IMR-90 (cell line): ENCODE data around the gene RALGAPA2. TPM values are rescaled to one million over a fixed set of nuclear protein-coding genes. Genes with fewer than 3 reads are reported as not detected.

Experiments used
- ATAC-seq: fragments of 200-7000 bp; cut with Tn5 transposase; 2 replicates; pipeline ENCODE4 v1.9.1; 2020; ENCODE audit warnings: low read depth, mild to moderate bottlenecking, moderate library complexity
- BruUV-seq: library from RNA; stranded (reverse); fragments of 400-500 nt; replicated peaks from 2 replicates; lab custom pipeline; 2021; lab: Mats Ljungman, UMichigan
- CTCF ChIA-PET: fragments of 300-600 bp; formaldehyde crosslinking; extraction: SDS; loops from one replicate; lab custom pipeline; 2021; ENCODE audit warnings: antibody characterized with exemption; lab: Yijun Ruan, JAX
- POLR2A ChIA-PET: fragments of 300-600 bp; sonication (Branson Sonifier 250); formaldehyde crosslinking; loops from one replicate; lab custom pipeline; 2022; ENCODE audit warnings: antibody characterized with exemption; ENCODE audit not compliant: unreplicated experiment; lab: Charles Lee
- DNase-seq: peaks from one replicate; pipeline ENCODE4 v3.0.0; 2013
- H2AFZ ChIP-seq: replicated peaks from 2 replicates; pipeline ENCODE3; 2013; ENCODE audit warnings: low read length, mild to moderate bottlenecking; ENCODE audit not compliant: poor library complexity
- H2AK5ac ChIP-seq: 2 replicates; pipeline ENCODE4 v1.6.1; 2013; ENCODE audit warnings: low read depth, low read length, inconsistent platforms
- H2AK9ac ChIP-seq: replicated peaks from 2 replicates; pipeline ENCODE3; 2013; ENCODE audit warnings: mild to moderate bottlenecking, low read depth, low read length, moderate library complexity; ENCODE audit not compliant: poor library complexity
- H2BK120ac ChIP-seq: 2 replicates; pipeline ENCODE4 v1.6.1; 2013; ENCODE audit warnings: low read depth, low read length, inconsistent platforms
- H2BK15ac ChIP-seq: 3 replicates; pipeline ENCODE4 v1.6.1; 2013; ENCODE audit warnings: low read depth, low read length, inconsistent platforms
- H2BK20ac ChIP-seq: 2 replicates; pipeline ENCODE4 v1.6.1; 2013; ENCODE audit warnings: low read depth, mild to moderate bottlenecking, inconsistent platforms, low read length, moderate library complexity
- H2BK5ac ChIP-seq: 2 replicates; pipeline ENCODE4 v1.6.1; 2013; ENCODE audit warnings: mild to moderate bottlenecking, low read depth, low read length, inconsistent platforms; ENCODE audit not compliant: poor library complexity, severe bottlenecking
- H3K14ac ChIP-seq: replicated peaks from 2 replicates; pipeline ENCODE4 v1.6.1; 2013; ENCODE audit warnings: low read depth, low read length, inconsistent platforms
- H3K18ac ChIP-seq: 2 replicates; pipeline ENCODE4 v1.6.1; 2013; ENCODE audit warnings: low read depth, low read length, control low read depth
- H3K23ac ChIP-seq: 2 replicates; pipeline ENCODE4 v1.6.1; 2013; ENCODE audit warnings: low read depth, low read length, inconsistent platforms
- H3K27ac ChIP-seq: 2 replicates; pipeline ENCODE4 v1.5.1; 2013; ENCODE audit warnings: mild to moderate bottlenecking, control low read depth, low read length; ENCODE audit not compliant: insufficient read depth
- H3K27me3 ChIP-seq: 2 replicates; pipeline ENCODE4 v1.6.1; 2013; ENCODE audit warnings: low read length; ENCODE audit not compliant: control insufficient read depth, insufficient read depth
- H3K36me3 ChIP-seq: 2 replicates; pipeline ENCODE4 v1.6.1; 2013; ENCODE audit warnings: low read length, mixed read lengths; ENCODE audit not compliant: control insufficient read depth, insufficient read depth
- H3K4ac ChIP-seq: 2 replicates; pipeline ENCODE4 v1.6.1; 2013; ENCODE audit warnings: low read depth, low read length, inconsistent platforms
- H3K4me1 ChIP-seq: 2 replicates; pipeline ENCODE4 v1.6.1; 2013; ENCODE audit warnings: low read length, mixed read lengths; ENCODE audit not compliant: control insufficient read depth, insufficient read depth
- H3K4me2 ChIP-seq: 2 replicates; pipeline ENCODE4 v1.6.1; 2013; ENCODE audit warnings: low read depth, mild to moderate bottlenecking, control low read depth, low read length, moderate library complexity
- H3K4me3 ChIP-seq: 2 replicates; pipeline ENCODE4 v1.5.1; 2013; ENCODE audit warnings: low read depth, mild to moderate bottlenecking, control low read depth, low read length, moderate library complexity; ENCODE audit not compliant: insufficient read depth
- H3K56ac ChIP-seq: 2 replicates; pipeline ENCODE4 v1.6.1; 2013; ENCODE audit warnings: low read length, inconsistent platforms; ENCODE audit not compliant: insufficient read depth; ENCODE audit errors: extremely low read depth
- H3K79me1 ChIP-seq, 2 experiments: 2 replicates each; pipeline ENCODE4 v1.6.1; 2013; ENCODE audit warnings: low read length in 2 of 2, inconsistent platforms in 1 of 2, low read depth in 1 of 2
- H3K9ac ChIP-seq: 2 replicates; pipeline ENCODE4 v1.6.1; 2013; ENCODE audit warnings: low read depth, low read length, control low read depth
- H3K9me1 ChIP-seq: 2 replicates; pipeline ENCODE4 v1.6.1; 2013; ENCODE audit warnings: low read length, inconsistent platforms; ENCODE audit not compliant: insufficient read depth
- H3K9me3 ChIP-seq: 2 replicates; pipeline ENCODE4 v1.6.1; 2013; ENCODE audit warnings: low read length; ENCODE audit not compliant: control insufficient read depth, insufficient read depth
- H4K20me1 ChIP-seq: 2 replicates; pipeline ENCODE4 v1.6.1; 2013; ENCODE audit warnings: low read length, inconsistent platforms; ENCODE audit not compliant: insufficient read depth
- H4K5ac ChIP-seq: 2 replicates; pipeline ENCODE4 v1.6.1; 2013; ENCODE audit warnings: mild to moderate bottlenecking, low read depth, low read length, control low read depth
- H4K8ac ChIP-seq, 2 experiments: 2 replicates each; pipeline ENCODE4 v1.6.1; 2013; ENCODE audit warnings: low read depth in 2 of 2, low read length in 2 of 2, control low read depth in 1 of 2, inconsistent platforms in 1 of 2
- H4K91ac ChIP-seq: 2 replicates; pipeline ENCODE4 v1.6.1; 2013; ENCODE audit warnings: low read depth, low read length, inconsistent platforms; ENCODE audit not compliant: insufficient read depth
- BHLHE40 ChIP-seq: fragments of 150-350 bp; IDR thresholded peaks from 2 replicates; pipeline ENCODE4 v1.6.1; 2016; ENCODE audit warnings: mild to moderate bottlenecking, low read depth, low read length
- CEBPB ChIP-seq: IDR thresholded peaks from 2 replicates; pipeline ENCODE4 v1.6.1; 2012; ENCODE audit warnings: low read depth, low read length, improper control_type of control experiment
- CHD1 ChIP-seq: IDR thresholded peaks from 2 replicates; pipeline ENCODE4 v1.6.1; 2012; ENCODE audit warnings: low read depth, low read length, improper control_type of control experiment
- CTCF ChIP-seq: conservative IDR thresholded peaks from 2 replicates; pipeline ENCODE4 v1.5.1; 2012; ENCODE audit warnings: mild to moderate bottlenecking, low read depth, low read length, improper control_type of control experiment
- FOS ChIP-seq: fragments of 150-350 bp; IDR thresholded peaks from 2 replicates; pipeline ENCODE4 v1.6.1; 2016; ENCODE audit warnings: low read depth, low read length
- MAFK ChIP-seq: IDR thresholded peaks from 2 replicates; pipeline ENCODE4 v1.6.1; 2012; ENCODE audit warnings: low read depth, low read length, improper control_type of control experiment
- MAZ ChIP-seq: IDR thresholded peaks from 2 replicates; pipeline ENCODE4 v1.6.1; 2012; ENCODE audit warnings: low read depth, mild to moderate bottlenecking, low read length, improper control_type of control experiment, moderate library complexity, borderline replicate concordance
- MXI1 ChIP-seq: IDR thresholded peaks from 2 replicates; pipeline ENCODE4 v1.6.1; 2012; ENCODE audit warnings: low read depth, mild to moderate bottlenecking, low read length, moderate library complexity, borderline replicate concordance
- NFE2L2 ChIP-seq: fragments of 150-350 bp; IDR thresholded peaks from 2 replicates; pipeline ENCODE4 v1.6.1; 2016; ENCODE audit warnings: low read depth, mild to moderate bottlenecking, low read length
- POLR2A ChIP-seq: IDR thresholded peaks from 2 replicates; pipeline ENCODE4 v1.6.1; 2012; ENCODE audit warnings: mild to moderate bottlenecking, low read depth, low read length
- RAD21 ChIP-seq: IDR thresholded peaks from 2 replicates; pipeline ENCODE4 v1.6.1; 2012; ENCODE audit warnings: low read length, improper control_type of control experiment
- RCOR1 ChIP-seq: IDR thresholded peaks from 2 replicates; pipeline ENCODE4 v1.6.1; 2012; ENCODE audit warnings: mild to moderate bottlenecking, low read length, improper control_type of control experiment; ENCODE audit not compliant: insufficient replicate concordance
- RFX5 ChIP-seq: IDR thresholded peaks from 2 replicates; pipeline ENCODE4 v1.8.0; 2012; ENCODE audit warnings: low read depth, mild to moderate bottlenecking, low read length, moderate library complexity
- SMC3 ChIP-seq: fragments of 150-350 bp; IDR thresholded peaks from 2 replicates; pipeline ENCODE4 v1.6.1; 2016; ENCODE audit warnings: low read depth, mild to moderate bottlenecking, antibody characterized with exemption, low read length, moderate library complexity
- WGBS, 2 experiments: methylation state at CpG; one replicate each; pipeline versions ENCODE4 v1.1.5 to v1.1.7; 2013; ENCODE audit warnings: missing lambda C conversion rate in 2 of 2; ENCODE audit not compliant: insufficient read length in 1 of 2; ENCODE audit errors: extremely low coverage in 2 of 2; 5-methylcytosine and 5-hydroxymethylcytosine counted together
- dilution Hi-C: fragments of 300-500 bp; cut with HindIII; formaldehyde crosslinking; loops from one replicate; pipeline ENCODE4 v1.14.3; 2018; ENCODE audit warnings: low sequenced_read_pairs; ENCODE audit not compliant: unreplicated experiment
- in situ Hi-C: fragments of 300-500 bp; cut with MboI; formaldehyde crosslinking; loops from 3 replicates; pipeline ENCODE4 v1.14.3; 2019; ENCODE audit warnings: low sequenced_read_pairs, inconsistent platforms, mixed read lengths
- intact Hi-C: fragments of 100-400 bp; cut with micrococcal nuclease; formaldehyde crosslinking; loops from 2 replicates; pipeline ENCODE4 v1.10.0; 2022
- polyA plus RNA-seq, 3 experiments: library from polyadenylated mRNA; depleted of rRNA; stranded (reverse); fragments of >200 nt; gene quantifications; 2 replicates each; pipeline ENCODE4 v1.2.3, GENCODE V29; 2012; ENCODE audit warnings: low replicate concordance in 1 of 3
- total RNA-seq: library from RNA; depleted of rRNA; stranded (reverse); fragments of >200 nt; gene quantifications from 2 replicates; pipeline ENCODE4 v1.2.3, GENCODE V29; 2012
- TF ChIP-seq, protein P1 (sequence below): fragments of 150-350 bp; IDR thresholded peaks from 2 replicates; pipeline ENCODE4 v1.6.1; 2016; ENCODE audit warnings: low read depth, mild to moderate bottlenecking, low read length, moderate library complexity, borderline replicate concordance
- TF ChIP-seq, protein P2 (sequence below): fragments of 150-350 bp; IDR thresholded peaks from 2 replicates; pipeline ENCODE4 v1.6.1; 2017; ENCODE audit warnings: mild to moderate bottlenecking, antibody characterized with exemption, low read length, low read depth

The RALGAPA2 gene
- total and polyA plus RNA-seq, 2 of the 4 experiments (the other 2 are of a cell fraction), result 1.3 to 3.9 TPM

DNA sequence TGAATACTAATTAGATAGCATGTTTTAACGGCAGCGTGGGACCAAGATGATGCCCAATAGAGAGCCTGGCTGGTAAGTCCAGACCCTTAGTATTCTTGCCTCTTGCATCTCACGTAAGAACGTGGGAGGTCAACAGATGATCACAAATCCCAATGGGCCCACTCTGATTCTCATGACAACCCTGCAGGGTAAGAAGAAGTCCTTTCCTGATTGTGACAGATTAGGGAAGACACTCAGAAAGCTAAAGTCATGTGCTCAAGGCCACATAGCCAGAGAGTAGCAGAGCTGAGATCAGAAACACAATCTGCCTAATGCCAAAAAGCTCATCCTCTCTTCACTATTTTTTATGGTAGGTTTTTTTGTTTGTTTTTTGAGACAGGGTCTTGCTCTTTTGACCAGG, 103.8 kb downstream of the RALGAPA2 start:
- Histone ChIP-seq H2BK15ac (no peak overlapping the region), H3K4ac (no peak overlapping the region), H2BK120ac (no peak overlapping the region), H3K4me2 (no peak overlapping the region), H2AK5ac (no peak overlapping the region), H4K20me1 (no peaks in the 10 kb centered on the region), H2AFZ (no peak overlapping the region), H3K4me3 (no peak overlapping the region), H3K56ac (no peak overlapping the region), H3K14ac (no peak overlapping the region), H3K18ac (no peak overlapping the region), H2BK5ac (no peak overlapping the region), H4K91ac (no peak overlapping the region), H3K79me1 (no peaks in the 10 kb centered on the region), H4K8ac (no peak overlapping the region), H2BK20ac (no peak overlapping the region), H3K9ac (no peak overlapping the region), H3K23ac (no peak overlapping the region), H3K27me3 (no peaks in the 10 kb centered on the region), H2AK9ac (no peak overlapping the region), H3K9me1 (0 out of 2 replicates have a peak, but pooled peaks cover 4% of the 10 kb centered on the region), H3K9me3 (no peaks in the 10 kb centered on the region), H3K4me1 (no peaks in the 10 kb centered on the region), H3K27ac (no peak overlapping the region), H4K5ac (no peak overlapping the region), H3K36me3 (no peaks in the 10 kb centered on the region)
- TF ChIP-seq MAFK (no peak), CTCF (no peak), BHLHE40 (no peak), SMC3 (no peak), RAD21 (no peak), MXI1 (no peak), RCOR1 (no peak), POLR2A (no peak), CHD1 (no peak), FOS (no peak), CEBPB (no peak), RFX5 (no peak), MAZ (no peak), NFE2L2 (no peak)
- TF ChIP-seq, protein P1, sequence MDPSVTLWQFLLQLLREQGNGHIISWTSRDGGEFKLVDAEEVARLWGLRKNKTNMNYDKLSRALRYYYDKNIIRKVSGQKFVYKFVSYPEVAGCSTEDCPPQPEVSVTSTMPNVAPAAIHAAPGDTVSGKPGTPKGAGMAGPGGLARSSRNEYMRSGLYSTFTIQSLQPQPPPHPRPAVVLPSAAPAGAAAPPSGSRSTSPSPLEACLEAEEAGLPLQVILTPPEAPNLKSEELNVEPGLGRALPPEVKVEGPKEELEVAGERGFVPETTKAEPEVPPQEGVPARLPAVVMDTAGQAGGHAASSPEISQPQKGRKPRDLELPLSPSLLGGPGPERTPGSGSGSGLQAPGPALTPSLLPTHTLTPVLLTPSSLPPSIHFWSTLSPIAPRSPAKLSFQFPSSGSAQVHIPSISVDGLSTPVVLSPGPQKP, result no peak
- TF ChIP-seq, protein P2, sequence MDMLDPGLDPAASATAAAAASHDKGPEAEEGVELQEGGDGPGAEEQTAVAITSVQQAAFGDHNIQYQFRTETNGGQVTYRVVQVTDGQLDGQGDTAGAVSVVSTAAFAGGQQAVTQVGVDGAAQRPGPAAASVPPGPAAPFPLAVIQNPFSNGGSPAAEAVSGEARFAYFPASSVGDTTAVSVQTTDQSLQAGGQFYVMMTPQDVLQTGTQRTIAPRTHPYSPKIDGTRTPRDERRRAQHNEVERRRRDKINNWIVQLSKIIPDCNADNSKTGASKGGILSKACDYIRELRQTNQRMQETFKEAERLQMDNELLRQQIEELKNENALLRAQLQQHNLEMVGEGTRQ, result no peak
- POLR2A ChIA-PET, result no interaction called here
- no CpG with 5 or more reads among the region's 4 CpGs for WGBS, 2 experiments
- CTCF ChIA-PET, result interaction anchor here (2.0 kb wide), 1 partner anchor 15 kb away, joined by 7 read pairs; no protein-coding TSS in a partner anchor
- BruUV-seq, result no TSS peak
- intact Hi-C loops (no loop called here), dilution Hi-C loops (no loop called here), in situ Hi-C loops (no loop called here)
- no peak for ATAC-seq
- no peak for DNase-seq
